GM23338 (cell line): ENCODE data around the gene TMEM175. TPM values are rescaled to one million over a fixed set of nuclear protein-coding genes. Genes with fewer than 3 reads are reported as not detected.

ENCODE experiments used
- ATAC-seq: fragments of 200-7000 bp; cut with Tn5 transposase; 3 replicates; pipeline ENCODE4 v1.9.1; 2020
- DNase-seq: peaks from one replicate; pipeline ENCODE4 v3.0.0-alpha.2; 2015; ENCODE audit warnings: low spot score
- H2AFZ ChIP-seq: fragments of 200-600 bp; sonication (generic); 2 replicates; pipeline ENCODE4 v1.8.0; 2016; ENCODE audit warnings: antibody characterized with exemption, mild to moderate bottlenecking, moderate library complexity
- H3F3A ChIP-seq: fragments of 200-600 bp; sonication (generic); replicated peaks from 2 replicates; pipeline ENCODE4 v1.8.0; 2017; ENCODE audit warnings: antibody characterized with exemption, mixed run types, low read depth
- H3K27ac ChIP-seq: fragments of 200-600 bp; sonication (generic); 2 replicates; pipeline ENCODE4 v1.6.1; 2016; ENCODE audit warnings: low read depth
- H3K27me3 ChIP-seq: fragments of 200-600 bp; sonication (generic); 2 replicates; pipeline ENCODE4 v1.8.0; 2016; ENCODE audit warnings: mild to moderate bottlenecking, mixed run types, moderate library complexity; ENCODE audit not compliant: insufficient read depth
- H3K36me3 ChIP-seq: fragments of 200-600 bp; sonication (generic); 2 replicates; pipeline ENCODE4 v1.8.0; 2016; ENCODE audit warnings: mild to moderate bottlenecking; ENCODE audit not compliant: insufficient read depth
- H3K4me1 ChIP-seq: fragments of 200-600 bp; sonication (generic); 2 replicates; pipeline ENCODE4 v1.8.0; 2016; ENCODE audit warnings: mild to moderate bottlenecking, moderate library complexity; ENCODE audit not compliant: insufficient read depth
- H3K4me2 ChIP-seq: fragments of 200-600 bp; sonication (generic); 2 replicates; pipeline ENCODE4 v1.7.1; 2017; ENCODE audit warnings: mixed run types
- H3K4me3 ChIP-seq: fragments of 200-600 bp; sonication (generic); 2 replicates; pipeline ENCODE4 v1.6.1; 2016; ENCODE audit warnings: mixed run types
- H3K79me2 ChIP-seq: fragments of 200-600 bp; sonication (generic); replicated peaks from 2 replicates; pipeline ENCODE4 v1.8.0; 2017; ENCODE audit warnings: mild to moderate bottlenecking; ENCODE audit not compliant: insufficient read depth
- H3K9me2 ChIP-seq: fragments of 200-600 bp; sonication (generic); 2 replicates; pipeline ENCODE4 v1.8.0; 2017; ENCODE audit not compliant: insufficient read depth
- H4K20me1 ChIP-seq: fragments of 200-600 bp; sonication (generic); replicated peaks from 2 replicates; pipeline ENCODE4 v1.8.0; 2017; ENCODE audit warnings: mild to moderate bottlenecking; ENCODE audit not compliant: insufficient read depth
- H3K27ac Mint-ChIP-seq: 2 replicates; pipeline ENCODE4 v1.8.0; 2020; ENCODE audit warnings: inconsistent platforms, mild to moderate bottlenecking, moderate library complexity, mixed read lengths
- H3K27me3 Mint-ChIP-seq: 3 replicates; pipeline ENCODE4 v1.8.0; 2022; ENCODE audit warnings: low read depth, mild to moderate bottlenecking, moderate library complexity, mixed read lengths, inconsistent platforms; ENCODE audit not compliant: insufficient read depth, poor library complexity
- H3K36me3 Mint-ChIP-seq: 3 replicates; pipeline ENCODE4 v1.8.0; 2021; ENCODE audit warnings: low read depth, mild to moderate bottlenecking, inconsistent platforms, moderate library complexity, mixed read lengths
- H3K4me1 Mint-ChIP-seq: 3 replicates; pipeline ENCODE4 v1.8.0; 2020; ENCODE audit warnings: mild to moderate bottlenecking, inconsistent platforms, mixed read lengths
- H3K4me3 Mint-ChIP-seq: 3 replicates; pipeline ENCODE4 v1.8.0; 2021; ENCODE audit warnings: moderate library complexity, mild to moderate bottlenecking, inconsistent platforms, mixed read lengths
- H3K9me3 Mint-ChIP-seq: 3 replicates; pipeline ENCODE4 v1.8.0; 2020; ENCODE audit warnings: moderate library complexity, mild to moderate bottlenecking, inconsistent platforms, mixed read lengths
- CREB1 ChIP-seq: fragments of 250-450 bp; sonication (Bioruptor Pico); IDR thresholded peaks from 2 replicates; pipeline ENCODE4 v1.5.0; 2020; ENCODE audit warnings: low read depth, mild to moderate bottlenecking, moderate library complexity
- EZH2phosphoT487 ChIP-seq: fragments of 200-600 bp; sonication (generic); IDR thresholded peaks from one replicate; pipeline ENCODE4 v1.8.1; 2018; ENCODE audit warnings: antibody characterized with exemption; ENCODE audit not compliant: unreplicated experiment
- JUNB ChIP-seq: IDR thresholded peaks from one replicate; pipeline ENCODE4 v1.6.1; 2016; ENCODE audit warnings: antibody characterized with exemption; ENCODE audit not compliant: unreplicated experiment
- NANOG ChIP-seq: IDR thresholded peaks from 2 replicates; pipeline ENCODE4 v1.6.1; 2016; ENCODE audit warnings: antibody characterized with exemption, borderline replicate concordance
- POLR2AphosphoS5 ChIP-seq: IDR thresholded peaks from 2 replicates; pipeline ENCODE4 v1.6.1; 2016; ENCODE audit warnings: antibody characterized with exemption, low read depth
- polyA plus RNA-seq: library from polyadenylated mRNA; unstranded; fragments of >200 nt; fragmentation: Nextera tagmentation; extraction: Ambion mirVana; gene quantifications from 2 replicates; pipeline ENCODE4 v1.2.1, GENCODE V29; 2016
- total RNA-seq: library from RNA; depleted of rRNA; stranded (reverse); fragments of >200 nt; shearing (Covaris generic); gene quantifications from 2 replicates; pipeline ENCODE4 v1.2.3, GENCODE V29; 2014
- TF ChIP-seq, protein P1 (sequence below): fragments of 250-450 bp; sonication (Bioruptor Pico); IDR thresholded peaks from 2 replicates; pipeline ENCODE4 v1.5.0; 2020; ENCODE audit warnings: mild to moderate bottlenecking, moderate library complexity
- TF ChIP-seq, protein P2 (sequence below), 2 experiments: fragments of 200-600 bp in 1 of 2; sonication (generic) in 1 of 2; conservative IDR thresholded peaks; 2 replicates each; pipeline versions ENCODE4 v1.5.1 to v1.6.1; 2016 to 2017; ENCODE audit warnings: antibody characterized with exemption in 2 of 2, low read depth in 2 of 2, mild to moderate bottlenecking in 2 of 2, moderate library complexity in 1 of 2

TMEM175 gene
- total and polyA plus RNA-seq, 2 experiments from 2014 or later, result 8.0 to 11.4 TPM

DNA sequence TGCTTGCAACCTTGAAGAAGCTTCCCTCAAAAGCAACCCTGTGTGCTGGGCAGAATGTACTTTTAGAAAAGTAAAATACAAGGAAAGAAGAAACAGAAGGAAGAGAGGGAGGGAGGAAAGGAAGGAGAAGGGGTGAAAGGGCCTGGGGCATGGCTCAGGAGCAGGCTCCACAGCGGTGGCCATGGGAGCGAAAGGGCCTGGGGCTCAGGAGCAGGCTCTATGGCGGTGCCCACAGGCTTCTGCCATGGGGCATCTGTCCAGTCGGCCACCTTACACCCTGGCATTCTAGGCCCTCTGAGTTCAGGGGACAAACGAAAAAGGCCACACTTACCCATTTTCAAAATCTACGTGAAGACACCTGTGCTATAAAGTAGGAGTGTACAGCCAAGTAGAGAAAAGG, 31.5 kb upstream of the TMEM175 start (continued):
- TF ChIP-seq, protein P1, sequence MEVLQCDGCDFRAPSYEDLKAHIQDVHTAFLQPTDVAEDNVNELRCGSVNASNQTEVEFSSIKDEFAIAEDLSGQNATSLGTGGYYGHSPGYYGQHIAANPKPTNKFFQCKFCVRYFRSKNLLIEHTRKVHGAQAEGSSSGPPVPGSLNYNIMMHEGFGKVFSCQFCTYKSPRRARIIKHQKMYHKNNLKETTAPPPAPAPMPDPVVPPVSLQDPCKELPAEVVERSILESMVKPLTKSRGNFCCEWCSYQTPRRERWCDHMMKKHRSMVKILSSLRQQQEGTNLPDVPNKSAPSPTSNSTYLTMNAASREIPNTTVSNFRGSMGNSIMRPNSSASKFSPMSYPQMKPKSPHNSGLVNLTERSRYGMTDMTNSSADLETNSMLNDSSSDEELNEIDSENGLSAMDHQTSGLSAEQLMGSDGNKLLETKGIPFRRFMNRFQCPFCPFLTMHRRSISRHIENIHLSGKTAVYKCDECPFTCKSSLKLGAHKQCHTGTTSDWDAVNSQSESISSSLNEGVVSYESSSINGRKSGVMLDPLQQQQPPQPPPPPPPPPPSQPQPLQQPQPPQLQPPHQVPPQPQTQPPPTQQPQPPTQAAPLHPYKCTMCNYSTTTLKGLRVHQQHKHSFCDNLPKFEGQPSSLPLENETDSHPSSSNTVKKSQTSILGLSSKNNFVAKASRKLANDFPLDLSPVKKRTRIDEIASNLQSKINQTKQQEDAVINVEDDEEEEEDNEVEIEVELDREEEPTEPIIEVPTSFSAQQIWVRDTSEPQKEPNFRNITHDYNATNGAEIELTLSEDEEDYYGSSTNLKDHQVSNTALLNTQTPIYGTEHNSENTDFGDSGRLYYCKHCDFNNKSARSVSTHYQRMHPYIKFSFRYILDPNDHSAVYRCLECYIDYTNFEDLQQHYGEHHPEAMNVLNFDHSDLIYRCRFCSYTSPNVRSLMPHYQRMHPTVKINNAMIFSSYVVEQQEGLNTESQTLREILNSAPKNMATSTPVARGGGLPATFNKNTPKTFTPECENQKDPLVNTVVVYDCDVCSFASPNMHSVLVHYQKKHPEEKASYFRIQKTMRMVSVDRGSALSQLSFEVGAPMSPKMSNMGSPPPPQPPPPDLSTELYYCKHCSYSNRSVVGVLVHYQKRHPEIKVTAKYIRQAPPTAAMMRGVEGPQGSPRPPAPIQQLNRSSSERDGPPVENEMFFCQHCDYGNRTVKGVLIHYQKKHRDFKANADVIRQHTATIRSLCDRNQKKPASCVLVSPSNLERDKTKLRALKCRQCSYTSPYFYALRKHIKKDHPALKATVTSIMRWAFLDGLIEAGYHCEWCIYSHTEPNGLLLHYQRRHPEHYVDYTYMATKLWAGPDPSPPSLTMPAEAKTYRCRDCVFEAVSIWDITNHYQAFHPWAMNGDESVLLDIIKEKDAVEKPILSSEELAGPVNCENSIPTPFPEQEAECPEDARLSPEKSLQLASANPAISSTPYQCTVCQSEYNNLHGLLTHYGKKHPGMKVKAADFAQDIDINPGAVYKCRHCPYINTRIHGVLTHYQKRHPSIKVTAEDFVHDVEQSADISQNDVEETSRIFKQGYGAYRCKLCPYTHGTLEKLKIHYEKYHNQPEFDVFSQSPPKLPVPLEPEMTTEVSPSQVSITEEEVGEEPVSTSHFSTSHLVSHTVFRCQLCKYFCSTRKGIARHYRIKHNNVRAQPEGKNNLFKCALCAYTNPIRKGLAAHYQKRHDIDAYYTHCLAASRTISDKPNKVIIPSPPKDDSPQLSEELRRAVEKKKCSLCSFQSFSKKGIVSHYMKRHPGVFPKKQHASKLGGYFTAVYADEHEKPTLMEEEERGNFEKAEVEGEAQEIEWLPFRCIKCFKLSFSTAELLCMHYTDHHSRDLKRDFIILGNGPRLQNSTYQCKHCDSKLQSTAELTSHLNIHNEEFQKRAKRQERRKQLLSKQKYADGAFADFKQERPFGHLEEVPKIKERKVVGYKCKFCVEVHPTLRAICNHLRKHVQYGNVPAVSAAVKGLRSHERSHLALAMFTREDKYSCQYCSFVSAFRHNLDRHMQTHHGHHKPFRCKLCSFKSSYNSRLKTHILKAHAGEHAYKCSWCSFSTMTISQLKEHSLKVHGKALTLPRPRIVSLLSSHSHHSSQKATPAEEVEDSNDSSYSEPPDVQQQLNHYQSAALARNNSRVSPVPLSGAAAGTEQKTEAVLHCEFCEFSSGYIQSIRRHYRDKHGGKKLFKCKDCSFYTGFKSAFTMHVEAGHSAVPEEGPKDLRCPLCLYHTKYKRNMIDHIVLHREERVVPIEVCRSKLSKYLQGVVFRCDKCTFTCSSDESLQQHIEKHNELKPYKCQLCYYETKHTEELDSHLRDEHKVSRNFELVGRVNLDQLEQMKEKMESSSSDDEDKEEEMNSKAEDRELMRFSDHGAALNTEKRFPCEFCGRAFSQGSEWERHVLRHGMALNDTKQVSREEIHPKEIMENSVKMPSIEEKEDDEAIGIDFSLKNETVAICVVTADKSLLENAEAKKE (CRISPR knock-in tag), result no peak
- TF ChIP-seq JUNB (no peak), CREB1 (no peak), POLR2AphosphoS5 (no peak), NANOG (no peak), EZH2phosphoT487 (no peak)
- TF ChIP-seq, protein P2, sequence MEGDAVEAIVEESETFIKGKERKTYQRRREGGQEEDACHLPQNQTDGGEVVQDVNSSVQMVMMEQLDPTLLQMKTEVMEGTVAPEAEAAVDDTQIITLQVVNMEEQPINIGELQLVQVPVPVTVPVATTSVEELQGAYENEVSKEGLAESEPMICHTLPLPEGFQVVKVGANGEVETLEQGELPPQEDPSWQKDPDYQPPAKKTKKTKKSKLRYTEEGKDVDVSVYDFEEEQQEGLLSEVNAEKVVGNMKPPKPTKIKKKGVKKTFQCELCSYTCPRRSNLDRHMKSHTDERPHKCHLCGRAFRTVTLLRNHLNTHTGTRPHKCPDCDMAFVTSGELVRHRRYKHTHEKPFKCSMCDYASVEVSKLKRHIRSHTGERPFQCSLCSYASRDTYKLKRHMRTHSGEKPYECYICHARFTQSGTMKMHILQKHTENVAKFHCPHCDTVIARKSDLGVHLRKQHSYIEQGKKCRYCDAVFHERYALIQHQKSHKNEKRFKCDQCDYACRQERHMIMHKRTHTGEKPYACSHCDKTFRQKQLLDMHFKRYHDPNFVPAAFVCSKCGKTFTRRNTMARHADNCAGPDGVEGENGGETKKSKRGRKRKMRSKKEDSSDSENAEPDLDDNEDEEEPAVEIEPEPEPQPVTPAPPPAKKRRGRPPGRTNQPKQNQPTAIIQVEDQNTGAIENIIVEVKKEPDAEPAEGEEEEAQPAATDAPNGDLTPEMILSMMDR (conservative IDR thresholded peaks at IDR 0.05; ENCODE audit: low read depth in 2 of 2), result no peak

DNA sequence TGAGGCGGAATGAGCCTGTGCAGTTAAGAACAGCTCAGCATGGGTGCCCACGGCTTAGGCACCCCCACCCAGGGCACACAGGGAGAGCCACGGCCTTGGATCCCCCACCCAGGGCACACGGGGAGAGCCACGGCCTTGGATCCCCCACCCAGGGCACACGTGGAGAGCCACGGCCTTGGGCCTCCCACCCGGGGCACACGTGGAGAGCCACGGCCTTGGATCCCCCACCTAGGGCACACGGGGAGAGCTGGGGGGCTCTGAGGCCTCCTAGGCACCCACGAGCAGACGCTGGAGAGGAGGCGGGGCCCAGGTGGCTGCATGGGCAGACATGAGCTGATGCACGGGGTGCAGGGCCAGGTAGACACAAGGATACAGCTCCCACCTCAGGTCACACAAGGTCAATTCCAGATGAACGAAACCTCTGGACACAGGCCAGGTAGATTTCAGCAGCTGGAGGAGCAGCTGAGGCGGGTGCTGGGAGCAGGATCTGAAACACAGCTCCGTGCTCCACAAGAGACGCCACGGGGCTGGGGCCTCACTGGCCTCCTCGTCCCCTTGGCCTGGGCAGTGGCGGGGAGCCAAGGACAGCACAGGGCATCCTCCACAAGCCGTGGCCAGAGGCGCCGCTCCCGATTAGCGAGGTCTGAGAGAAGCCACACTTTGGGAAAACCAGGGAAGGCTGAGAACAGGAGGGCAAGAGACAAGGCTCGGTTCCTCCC, 30.9 kb upstream of the TMEM175 start:
- Histone ChIP-seq H3K36me3 (no peaks in the 10 kb centered on the region), H3K27me3 (no peaks in the 10 kb centered on the region), H3K4me1 (peaks cover 7% of the 10 kb centered on the region; the same call in 1 of the 2 replicates), H3K79me2 (0 out of 2 replicates have a peak, but pooled peaks cover 11% of the 10 kb centered on the region), H3K27ac (no peak overlapping the region), H3K4me2 (no peak overlapping the region), H3K4me3 (no peak overlapping the region), H2AFZ (no peak overlapping the region), H3F3A (0 out of 2 replicates have a peak, but pooled peaks cover 9% of the 10 kb centered on the region), H3K9me2 (no peaks in the 10 kb centered on the region), H4K20me1 (no peaks in the 10 kb centered on the region; the same call in 1 of the 2 replicates)
- H3K27me3 Mint-ChIP-seq, result peaks cover 12% of the 10 kb centered on the region
- TF ChIP-seq JUNB, result no peak
- TF ChIP-seq, protein P1 (CRISPR knock-in tag), result no peak
- peaks cover 6% of the 10 kb centered on the region; the same call in 2 of the 3 replicates for H3K9me3 Mint-ChIP-seq
- H3K4me1 Mint-ChIP-seq, result peaks cover 8% of the 10 kb centered on the region
- no peak overlapping the region for H3K27ac Mint-ChIP-seq
- no peak overlapping the region for H3K4me3 Mint-ChIP-seq
- DNase-seq (no peak), ATAC-seq (no peak)
- peaks cover 17% of the 10 kb centered on the region for H3K36me3 Mint-ChIP-seq
